Activated naive CD8-positive, alpha-beta T cell treated with anti-CD3 and anti-CD28 coated beads for 36 hours (primary cell): Measurements from ENCODE around the gene GJD3. TPM values are rescaled to one million over a fixed set of nuclear protein-coding genes. Genes with fewer than 3 reads are reported as not detected.
A peak's percentile ranks its signal among the peaks of the same experiment; 100 is the strongest.

Experiments
- DNase-seq: peaks from one replicate; pipeline ENCODE4 v3.0.0; 2021
- H3K27ac Mint-ChIP-seq: one replicate; pipeline ENCODE4 v1.8.0; 2022; ENCODE audit warnings: mild to moderate bottlenecking, moderate library complexity, mixed read lengths
- H3K27me3 Mint-ChIP-seq: one replicate; pipeline ENCODE4 v1.8.0; 2022; ENCODE audit warnings: mild to moderate bottlenecking, mixed read lengths
- H3K36me3 Mint-ChIP-seq: one replicate; pipeline ENCODE4 v1.8.0; 2021; ENCODE audit warnings: mild to moderate bottlenecking, mixed read lengths
- H3K4me1 Mint-ChIP-seq: one replicate; pipeline ENCODE4 v1.8.0; 2021; ENCODE audit warnings: mixed read lengths
- H3K4me3 Mint-ChIP-seq: one replicate; pipeline ENCODE4 v1.8.0; 2022; ENCODE audit warnings: mild to moderate bottlenecking, moderate library complexity, mixed read lengths
- H3K9me3 Mint-ChIP-seq: one replicate; pipeline ENCODE4 v1.8.0; 2022; ENCODE audit warnings: mixed read lengths
- total RNA-seq, 2 experiments: library from RNA; stranded (reverse); gene quantifications; one replicate each; pipeline ENCODE4 v1.2.3, GENCODE V29; 2021

The GJD3 gene
- total RNA-seq, 2 experiments from 2014 or later = not detected

GRCh38 chr17:40318830-40319391 lies 45.6 kb downstream of the GJD3 start:
- no peak for DNase-seq

GRCh38 chr17:40317880-40318829 lies 46.4 kb downstream of the GJD3 start:
- H3K9me3 Mint-ChIP-seq = no peaks in the 10 kb centered on the region
- H3K27me3 Mint-ChIP-seq = no peaks in the 10 kb centered on the region
- peak overlapping the region; percentile 99 for H3K27ac Mint-ChIP-seq
- H3K4me1 Mint-ChIP-seq = peaks cover 77% of the 10 kb centered on the region
- H3K4me3 Mint-ChIP-seq = peak overlapping the region; percentile 95
- peak; percentile 89 for DNase-seq
- peaks cover 5% of the 10 kb centered on the region for H3K36me3 Mint-ChIP-seq

More at GRCh38 chr17:40318830-40319391, 45.6 kb downstream of the GJD3 start:
- H3K9me3 Mint-ChIP-seq = no peaks in the 10 kb centered on the region
- no peaks in the 10 kb centered on the region for H3K27me3 Mint-ChIP-seq
- peak overlapping the region; percentile 95 for H3K4me3 Mint-ChIP-seq
- peaks cover 5% of the 10 kb centered on the region for H3K36me3 Mint-ChIP-seq
- peaks cover 77% of the 10 kb centered on the region for H3K4me1 Mint-ChIP-seq
- peak overlapping the region; percentile 99 for H3K27ac Mint-ChIP-seq

- peak overlapping the region; percentile 95 for H3K4me3 Mint-ChIP-seq
- peaks cover 73% of the 10 kb centered on the region for H3K4me1 Mint-ChIP-seq
- no peaks in the 10 kb centered on the region for H3K27me3 Mint-ChIP-seq
- peak; percentile 47 for DNase-seq
- no peaks in the 10 kb centered on the region for H3K9me3 Mint-ChIP-seq
- peaks cover 5% of the 10 kb centered on the region for H3K36me3 Mint-ChIP-seq
- peak overlapping the region; percentile 46 for H3K27ac Mint-ChIP-seq
These were observed 47.1 kb downstream of the GJD3 start for GRCh38 chr17:40317345-40317873.

- Mint-ChIP-seq H3K4me3 (no peak overlapping the region), H3K27me3 (no peaks in the 10 kb centered on the region), H3K36me3 (peaks cover 5% of the 10 kb centered on the region), H3K27ac (no peak overlapping the region), H3K4me1 (peaks cover 73% of the 10 kb centered on the region), H3K9me3 (no peaks in the 10 kb centered on the region)
- no peak for DNase-seq
These were observed 47.8 kb downstream of the GJD3 start for GRCh38 chr17:40316571-40317344.

GRCh38 chr17:40315678-40316570 lies 48.6 kb downstream of the GJD3 start:
- Mint-ChIP-seq H3K9me3 (no peaks in the 10 kb centered on the region), H3K4me3 (no peak overlapping the region), H3K27ac (no peak overlapping the region), H3K27me3 (no peaks in the 10 kb centered on the region), H3K4me1 (peaks cover 72% of the 10 kb centered on the region), H3K36me3 (peaks cover 5% of the 10 kb centered on the region)
- no peak for DNase-seq

- no peaks in the 10 kb centered on the region for H3K27me3 Mint-ChIP-seq
- H3K9me3 Mint-ChIP-seq = no peaks in the 10 kb centered on the region
- H3K4me3 Mint-ChIP-seq = no peak overlapping the region
- DNase-seq = no peak
- H3K27ac Mint-ChIP-seq = no peak overlapping the region
- H3K4me1 Mint-ChIP-seq = peaks cover 72% of the 10 kb centered on the region
- peaks cover 5% of the 10 kb centered on the region for H3K36me3 Mint-ChIP-seq
These were observed 49.3 kb downstream of the GJD3 start for GRCh38 chr17:40315206-40315605.

- H3K27me3 Mint-ChIP-seq = no peaks in the 10 kb centered on the region
- H3K4me3 Mint-ChIP-seq = no peak overlapping the region
- peaks cover 73% of the 10 kb centered on the region for H3K4me1 Mint-ChIP-seq
These were observed 50.0 kb downstream of the GJD3 start for GRCh38 chr17:40314584-40314956.

GRCh38 chr17:40313668-40314583 lies 50.6 kb downstream of the GJD3 start:
- no peak overlapping the region for H3K4me3 Mint-ChIP-seq
- H3K4me1 Mint-ChIP-seq = peaks cover 74% of the 10 kb centered on the region
- DNase-seq = no peak
- H3K27me3 Mint-ChIP-seq = no peaks in the 10 kb centered on the region
- H3K27ac Mint-ChIP-seq = no peak overlapping the region
- H3K36me3 Mint-ChIP-seq = peaks cover 1% of the 10 kb centered on the region
- no peaks in the 10 kb centered on the region for H3K9me3 Mint-ChIP-seq

More at GRCh38 chr17:40314584-40314956, 50.0 kb downstream of the GJD3 start:
- H3K27ac Mint-ChIP-seq = no peak overlapping the region
- H3K9me3 Mint-ChIP-seq = no peaks in the 10 kb centered on the region
- H3K36me3 Mint-ChIP-seq = no peaks in the 10 kb centered on the region
- DNase-seq = peak; percentile 85

Other genes with a start within 250 kb of the GJD3 start
- 10 to 100 TPM; 62.7 to 66.7 TPM for gene MSL1, start 242.8 kb downstream of the GJD3 start, total RNA-seq
- gene CASC3, start 224.2 kb downstream of the GJD3 start, total RNA-seq = 10 to 100 TPM; 74.5 to 77.0 TPM
- 1 to 10 TPM; 4.3 to 5.1 TPM for gene RAPGEFL1, start 187.3 kb downstream of the GJD3 start, total RNA-seq
- 10 to 100 TPM; 15.7 to 17.4 TPM for gene WIPF2, start 145.4 kb downstream of the GJD3 start, total RNA-seq
- gene CDC6, start 76.9 kb downstream of the GJD3 start, total RNA-seq = 100 to 1,000 TPM; 144 to 149 TPM
- gene RARA, start 55.6 kb downstream of the GJD3 start, total RNA-seq = 10 to 100 TPM; 31.2 to 33.3 TPM
- gene TOP2A, start 53.2 kb upstream of the GJD3 start, total RNA-seq = 100 to 1,000 TPM; 244 to 245 TPM
- gene IGFBP4, start 78.7 kb upstream of the GJD3 start, total RNA-seq = 1 to 10 TPM; 5.6 to 6.5 TPM
- 1 to 10 TPM; 7.3 to 7.6 TPM for gene TNS4, start 136.9 kb upstream of the GJD3 start, total RNA-seq
- 100 to 1,000 TPM; 260 to 274 TPM for gene CCR7, start 200.7 kb upstream of the GJD3 start, total RNA-seq